Measurements from ENCODE around the gene HSF5. TPM values are rescaled to one million over a fixed set of nuclear protein-coding genes. Genes with fewer than 3 reads are reported as not detected.
"Not testable (repeated sequence)": the region's sequence is repeated elsewhere in the genome, so short reads cannot be mapped to it uniquely, and the experiment has no call there.

Gene HSF5
- total RNA-seq, 2 donors from 2014 or later, result 2.0 to 3.9 TPM

GRCh38 chr17:58503866-58504265 is 15.7 kb upstream of the HSF5 start:
- ATAC-seq (no peak), DNase-seq (ENCODE audit: low spot score in 2 of 2) (no peak)
- Mint-ChIP-seq H3K36me3 (peaks cover 10 to 38% of the 10 kb centered on the region in 2 donors), H3K27ac (peak overlapping the region; percentile 29 to 90), H3K9me3 (no peaks in the 10 kb centered on the region)

- H3K9me3 Mint-ChIP-seq; ATAC-seq; DNase-seq (ENCODE audit: low spot score in 2 of 2): not testable (repeated sequence)
- peaks cover 6 to 34% of the 10 kb centered on the region in 2 donors for H3K36me3 Mint-ChIP-seq
- H3K27ac Mint-ChIP-seq, result peak overlapping the region; percentile 29 to 44
Observed at GRCh38 chr17:58503134-58503533, 14.9 kb upstream of the HSF5 start.

- no peaks in the 10 kb centered on the region for H3K9me3 Mint-ChIP-seq
- no peak overlapping the region for H3K27ac Mint-ChIP-seq
- peaks cover 4 to 24% of the 10 kb centered on the region in 2 donors for H3K36me3 Mint-ChIP-seq
- no peak for ATAC-seq
- DNase-seq (ENCODE audit: low spot score in 2 of 2), result no peak
Observed at GRCh38 chr17:58501451-58501850, 13.2 kb upstream of the HSF5 start.

DNA sequence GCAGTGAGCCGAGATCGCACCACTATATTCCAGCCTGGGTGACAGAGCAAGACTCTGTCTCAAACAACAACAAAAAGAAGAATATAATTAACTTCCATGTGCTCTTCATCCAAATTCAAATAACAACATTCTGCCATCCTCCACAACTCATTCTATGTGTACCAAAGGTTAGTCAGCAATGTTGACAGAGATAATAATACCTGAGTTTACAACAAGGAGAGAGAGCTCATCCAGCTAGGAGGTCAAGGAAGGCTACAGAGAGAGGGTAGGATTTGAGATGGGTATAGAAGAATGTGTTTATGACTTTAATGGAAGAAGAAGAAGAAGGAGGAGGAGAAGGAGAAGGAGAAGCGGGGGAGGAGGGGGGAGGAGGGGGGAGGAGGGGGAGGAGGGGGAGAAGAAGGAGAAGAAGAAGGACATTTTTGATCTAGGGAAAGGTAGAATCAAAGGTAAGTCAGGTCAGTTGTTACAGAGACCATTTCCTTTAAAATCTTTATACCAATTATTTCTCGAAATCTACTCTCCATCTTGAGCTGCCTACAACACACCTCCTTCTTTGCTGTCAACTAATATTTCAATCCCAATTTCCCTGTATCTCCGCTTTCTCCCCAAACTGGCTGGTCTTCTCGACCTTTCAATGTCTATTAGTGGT is 10.1 kb upstream of the HSF5 start:
- Mint-ChIP-seq H3K27ac (peak overlapping the region; percentile 16 to 79), H3K36me3 (peaks cover 10 to 16% of the 10 kb centered on the region in 2 donors), H3K9me3 (no peaks in the 10 kb centered on the region)
- DNase-seq (ENCODE audit: low spot score in 2 of 2) (no peak), ATAC-seq (no peak)

DNA sequence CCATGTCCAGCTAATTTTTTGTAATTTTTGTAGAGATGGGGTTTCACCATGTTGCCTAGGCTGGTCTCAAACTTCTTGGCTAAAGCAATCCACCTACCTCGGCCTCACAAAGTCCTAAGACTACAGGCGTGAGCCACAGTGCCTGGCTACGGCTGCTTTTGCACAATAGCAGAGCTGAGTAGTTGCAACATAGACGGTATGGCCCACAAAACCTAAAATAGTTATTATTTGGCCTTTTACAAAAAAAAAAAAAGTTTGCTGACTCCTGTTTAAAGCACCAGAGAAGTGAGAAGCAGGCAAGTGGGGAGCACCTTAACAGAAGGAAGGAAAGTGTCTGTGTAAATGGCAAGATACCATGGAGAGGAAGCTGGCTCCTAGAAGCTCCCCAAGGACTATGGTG is 5.3 kb upstream of the HSF5 start:
- no peak for DNase-seq (ENCODE audit: low spot score in 2 of 2)
- no peaks in the 10 kb centered on the region for H3K9me3 Mint-ChIP-seq
- no peak for ATAC-seq
- H3K36me3 Mint-ChIP-seq, result peaks cover 20 to 39% of the 10 kb centered on the region in 2 donors
- H3K27ac Mint-ChIP-seq, result peak overlapping the region; percentile 51 to 89

DNA sequence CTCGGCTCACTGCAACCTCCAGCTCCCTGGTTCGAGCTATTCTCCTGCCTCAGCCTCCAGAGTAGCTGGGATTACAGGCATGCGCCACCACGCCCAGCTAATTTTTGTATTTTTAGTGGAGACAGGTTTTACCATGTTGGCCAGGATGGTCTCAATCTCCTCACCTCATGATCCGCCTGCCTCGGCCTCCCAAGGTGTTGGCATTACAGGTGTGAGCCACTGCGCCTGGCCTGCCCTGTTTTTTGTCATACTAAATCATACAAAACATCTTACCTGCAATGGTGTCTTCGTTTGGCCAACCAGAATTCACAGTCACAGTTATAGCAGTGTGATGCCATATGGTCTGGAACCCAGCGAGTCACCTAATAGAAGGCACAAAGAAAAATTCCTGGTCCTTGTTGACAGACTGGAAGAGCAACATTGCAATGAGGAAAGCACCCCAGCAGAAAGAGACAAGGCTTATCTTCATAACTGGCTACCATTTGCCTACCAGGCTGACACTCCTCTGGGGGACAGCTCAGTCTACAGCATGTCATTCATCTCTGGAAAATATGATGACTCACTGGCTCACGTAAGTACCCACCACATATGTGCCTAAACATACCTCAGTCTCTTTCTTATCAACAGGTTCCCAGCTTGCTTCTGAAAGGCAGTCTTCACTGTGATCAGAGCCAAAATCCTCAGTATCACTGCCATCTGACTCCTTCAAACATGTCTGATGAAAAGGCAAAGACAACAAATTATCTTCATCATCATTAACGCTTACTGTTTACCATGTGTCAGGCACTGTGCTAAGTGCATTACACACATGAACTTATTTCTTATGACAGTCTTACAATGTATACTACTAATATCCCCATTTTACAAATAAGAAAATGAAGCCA is 4.3 kb upstream of the HSF5 start:
- peaks cover 20 to 39% of the 10 kb centered on the region in 2 donors for H3K36me3 Mint-ChIP-seq
- peak in 1 of 2 donors; percentile 31 for DNase-seq (ENCODE audit: low spot score in 2 of 2)
- H3K27ac Mint-ChIP-seq, result peak overlapping the region; percentile 81 to 89
- peak; percentile 91 to 94 for ATAC-seq
- H3K9me3 Mint-ChIP-seq, result no peaks in the 10 kb centered on the region

- no peaks in the 10 kb centered on the region for H3K9me3 Mint-ChIP-seq
- no peak for DNase-seq (ENCODE audit: low spot score in 2 of 2)
- no peak for ATAC-seq
- peaks cover 20 to 39% of the 10 kb centered on the region in 2 donors for H3K36me3 Mint-ChIP-seq
- H3K27ac Mint-ChIP-seq, result no peak overlapping the region
Observed at GRCh38 chr17:58491510-58492045, 3.4 kb upstream of the HSF5 start.

DNA sequence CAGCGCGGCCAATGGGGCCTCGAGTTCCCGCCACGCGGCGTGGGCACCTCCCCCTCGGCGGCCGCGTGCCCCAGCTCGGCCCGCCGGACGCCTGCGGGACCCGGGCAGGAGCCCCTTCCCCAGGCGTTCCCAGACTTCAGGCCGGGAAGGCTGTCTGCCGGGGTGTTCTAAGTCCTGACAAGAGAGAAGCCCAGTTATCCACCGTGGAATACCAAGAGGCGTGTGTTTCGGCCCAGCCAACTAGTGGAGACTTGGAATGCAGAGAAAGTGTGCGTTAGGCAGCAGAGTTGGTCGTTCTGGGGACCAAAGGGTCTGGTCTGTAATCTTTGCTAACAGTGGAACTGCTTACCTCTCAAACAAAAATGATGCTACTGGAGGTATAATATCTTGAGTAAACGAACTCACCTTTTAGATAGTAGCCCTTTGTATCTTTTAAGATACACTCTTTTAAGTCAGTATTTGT is 251 bp upstream of the HSF5 start:
- ATAC-seq (no peak), DNase-seq (ENCODE audit: low spot score in 2 of 2) (no peak)
- no peaks in the 10 kb centered on the region for H3K9me3 Mint-ChIP-seq
- peaks cover 20 to 24% of the 10 kb centered on the region in 2 donors for H3K36me3 Mint-ChIP-seq
- H3K27ac Mint-ChIP-seq, result no peak overlapping the region

DNA sequence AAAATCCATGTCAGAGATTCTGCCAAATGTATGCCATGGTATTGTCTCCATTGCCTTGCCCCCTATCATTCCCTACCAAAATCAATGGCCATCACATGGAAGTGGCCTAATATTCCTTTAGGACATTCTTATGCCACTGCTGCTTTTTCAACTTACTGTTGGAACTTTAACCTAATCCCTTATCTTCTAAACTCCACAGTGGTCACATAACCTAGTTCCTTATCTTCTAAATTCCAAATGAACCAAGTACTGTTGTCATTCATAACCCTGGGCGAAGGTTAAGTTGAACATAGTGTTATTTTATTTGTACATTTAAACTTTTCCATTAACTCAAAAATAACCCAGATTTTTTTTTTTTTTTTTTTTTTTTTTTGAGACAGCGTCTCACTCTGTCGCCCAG is 3.6 kb downstream of the HSF5 start:
- DNase-seq (ENCODE audit: low spot score in 2 of 2), result no peak
- H3K27ac Mint-ChIP-seq, result no peak overlapping the region
- H3K36me3 Mint-ChIP-seq, result peaks cover 0 to 6% of the 10 kb centered on the region in 2 donors
- H3K9me3 Mint-ChIP-seq, result no peaks in the 10 kb centered on the region
- ATAC-seq, result no peak

- DNase-seq (ENCODE audit: low spot score in 2 of 2); ATAC-seq; H3K9me3 Mint-ChIP-seq; H3K36me3 Mint-ChIP-seq: not testable (repeated sequence)
- H3K27ac Mint-ChIP-seq, result peak overlapping the region in 1 of 2 donors; percentile 44
Observed at GRCh38 chr17:58481798-58482197, 6.4 kb downstream of the HSF5 start.

GRCh38 chr17:58480090-58480489 is 8.1 kb downstream of the HSF5 start:
- Mint-ChIP-seq H3K9me3 (no peaks in the 10 kb centered on the region), H3K27ac (peak overlapping the region in 1 of 2 donors; percentile 52), H3K36me3 (no peaks in the 10 kb centered on the region)
- ATAC-seq, result no peak
- no peak for DNase-seq (ENCODE audit: low spot score in 2 of 2)

- H3K27ac Mint-ChIP-seq, result no peak overlapping the region
- H3K36me3 Mint-ChIP-seq, result no peaks in the 10 kb centered on the region
- DNase-seq (ENCODE audit: low spot score in 2 of 2) (no peak), ATAC-seq (no peak)
- H3K9me3 Mint-ChIP-seq, result no peaks in the 10 kb centered on the region
Observed at GRCh38 chr17:58476812-58477211, 11.4 kb downstream of the HSF5 start.

DNA sequence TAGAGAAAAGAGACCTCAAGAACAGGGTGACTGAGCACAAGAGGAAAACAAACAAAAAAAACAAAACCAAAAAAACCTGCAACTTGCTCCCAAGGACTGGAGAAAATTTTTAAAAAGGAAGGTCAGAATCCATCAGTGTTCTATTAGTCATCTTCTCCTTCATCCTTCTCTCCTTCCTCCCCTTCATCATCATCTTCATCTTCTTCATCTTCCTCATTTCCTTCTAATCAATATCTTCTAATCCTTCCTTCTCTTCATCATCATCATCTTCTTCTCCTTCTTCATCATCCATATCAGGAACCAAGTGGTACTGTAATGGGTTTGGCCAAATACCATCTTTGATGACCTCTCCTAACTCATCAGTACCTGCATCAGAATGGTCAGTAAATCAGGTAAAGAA is 12.2 kb downstream of the HSF5 start:
- H3K36me3 Mint-ChIP-seq, result no peaks in the 10 kb centered on the region
- ATAC-seq, result no peak
- no peaks in the 10 kb centered on the region for H3K9me3 Mint-ChIP-seq
- no peak overlapping the region for H3K27ac Mint-ChIP-seq
- no peak for DNase-seq (ENCODE audit: low spot score in 2 of 2)

DNA sequence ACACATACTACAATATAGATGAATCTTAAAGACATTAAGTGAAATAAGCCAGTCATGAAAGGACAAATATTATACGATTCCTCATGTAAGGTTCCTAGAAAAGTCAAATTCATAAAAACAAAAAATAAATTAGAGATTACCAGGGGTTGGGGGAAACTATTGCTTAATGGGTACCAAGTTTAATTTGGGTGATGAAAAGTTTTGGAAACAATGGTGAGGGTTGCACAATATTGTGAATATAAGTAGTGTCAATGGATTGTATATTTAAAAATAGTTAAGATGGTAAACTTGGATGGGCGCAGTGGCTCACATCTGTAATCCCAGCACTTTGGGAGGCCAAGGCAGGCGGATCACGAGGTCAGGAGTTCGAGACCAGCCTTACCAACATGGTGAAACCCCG is 17.9 kb downstream of the HSF5 start:
- DNase-seq (ENCODE audit: low spot score in 2 of 2) (no peak), ATAC-seq (no peak)
- H3K9me3 Mint-ChIP-seq, result no peaks in the 10 kb centered on the region
- no peaks in the 10 kb centered on the region for H3K36me3 Mint-ChIP-seq
- no peak overlapping the region for H3K27ac Mint-ChIP-seq

DNA sequence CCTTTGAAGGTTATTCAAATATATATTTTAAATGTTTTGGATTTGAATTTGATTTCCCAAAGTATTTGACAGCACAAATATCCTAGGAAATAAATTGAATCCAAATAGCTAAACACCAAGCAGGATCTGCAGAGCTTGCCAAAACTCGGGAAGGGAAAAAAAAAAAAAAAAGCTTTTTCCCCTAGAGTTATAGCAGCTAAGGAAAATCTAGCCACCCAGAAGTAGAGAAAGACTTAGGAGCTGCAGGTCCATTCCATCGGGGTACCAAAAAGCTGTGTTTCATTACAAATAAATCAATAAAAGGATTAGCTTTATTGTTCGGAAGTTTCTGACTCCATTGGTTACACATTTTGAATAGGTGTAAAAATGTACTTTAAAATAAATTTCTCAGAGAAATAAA is 19.3 kb downstream of the HSF5 start:
- ATAC-seq, result no peak
- no peak for DNase-seq (ENCODE audit: low spot score in 2 of 2)
- no peaks in the 10 kb centered on the region for H3K9me3 Mint-ChIP-seq
- H3K36me3 Mint-ChIP-seq, result no peaks in the 10 kb centered on the region
- no peak overlapping the region for H3K27ac Mint-ChIP-seq

- no peak for DNase-seq (ENCODE audit: low spot score in 2 of 2)
- no peak for ATAC-seq
- Mint-ChIP-seq H3K9me3 (no peaks in the 10 kb centered on the region), H3K27ac (no peak overlapping the region), H3K36me3 (no peaks in the 10 kb centered on the region)
Observed at GRCh38 chr17:58455491-58455890, 32.7 kb downstream of the HSF5 start.

DNA sequence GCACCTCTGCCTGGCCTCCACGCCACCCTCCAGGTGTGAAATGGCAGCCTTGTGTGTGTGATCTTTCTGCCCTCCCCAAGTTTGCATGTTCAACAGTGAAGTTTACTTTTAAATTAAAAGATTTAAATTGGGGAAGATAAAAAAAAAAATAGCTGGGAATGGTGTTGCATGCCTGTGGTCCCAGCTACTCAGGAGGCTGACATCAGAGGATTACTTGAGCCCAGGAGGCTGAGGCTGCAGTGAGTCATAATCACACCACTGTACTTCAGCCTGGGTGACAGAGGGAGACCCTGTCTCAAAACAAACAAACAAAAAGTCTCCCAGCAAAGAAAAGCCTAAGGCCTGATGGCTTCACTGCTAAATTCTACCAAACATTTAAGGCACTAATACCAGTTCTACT is 35.5 kb downstream of the HSF5 start:
- Mint-ChIP-seq H3K27ac (no peak overlapping the region), H3K36me3 (no peaks in the 10 kb centered on the region), H3K9me3 (no peaks in the 10 kb centered on the region)
- DNase-seq (ENCODE audit: low spot score in 2 of 2), result no peak
- ATAC-seq, result no peak
